Measurements from ENCODE around the gene ZNF740.
"Not testable (repeated sequence)": the region's sequence is repeated elsewhere in the genome, so short reads cannot be mapped to it uniquely, and the experiment has no call there.

ZNF740 gene
- 3.1 to 28.2 (median 19.4) reads per million in 17 experiments for total RNA-seq

DNA sequence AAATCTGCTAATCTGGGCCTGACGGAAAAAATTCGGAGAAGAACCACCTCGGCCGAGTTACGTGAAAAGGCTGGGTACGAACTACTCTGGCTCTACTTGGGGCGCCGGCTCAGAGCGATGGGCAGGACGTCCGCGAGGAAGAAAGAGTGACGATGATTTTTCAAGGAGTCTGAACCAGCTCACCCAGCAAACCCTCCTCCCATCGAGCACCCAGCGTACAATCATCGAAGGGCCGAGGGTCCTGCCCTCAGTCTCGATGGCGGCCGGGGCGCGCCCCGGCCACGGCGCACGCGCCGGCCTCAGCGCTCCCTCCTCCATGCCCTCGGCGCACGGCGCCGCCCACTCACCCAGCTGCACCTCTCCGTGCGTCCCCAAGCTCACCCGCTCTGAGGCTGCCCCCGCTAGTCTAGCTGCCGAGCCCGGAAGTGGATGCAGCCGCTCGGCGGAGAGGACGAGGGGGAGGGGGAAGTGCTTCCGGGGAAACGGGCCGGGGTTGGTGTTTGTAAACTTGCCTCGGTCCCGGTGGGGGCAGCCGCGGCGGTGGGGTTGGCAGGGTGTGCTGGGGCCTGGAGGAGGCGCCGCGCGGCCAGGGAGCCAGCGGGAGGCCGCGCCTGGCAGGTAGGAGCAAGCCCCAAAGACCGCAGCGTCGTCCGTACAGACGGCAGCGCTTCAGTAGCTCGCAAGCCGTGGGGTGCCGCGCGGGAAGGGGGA lies at the start of gene ZNF740, which contains the start of gene CSAD:
Gene ZNF740 (plus strand): TSS at position 503 of the 711 bp plus-strand sequence. CDS start 1,262 bp downstream, outside the sequence.
Gene CSAD (minus strand): TSS at position 706 of the 711 bp plus-strand sequence. CDS start 7,455 bp downstream, outside the sequence.
- peak; percentile 97 to 99 (median 99) for DNase-seq

DNA sequence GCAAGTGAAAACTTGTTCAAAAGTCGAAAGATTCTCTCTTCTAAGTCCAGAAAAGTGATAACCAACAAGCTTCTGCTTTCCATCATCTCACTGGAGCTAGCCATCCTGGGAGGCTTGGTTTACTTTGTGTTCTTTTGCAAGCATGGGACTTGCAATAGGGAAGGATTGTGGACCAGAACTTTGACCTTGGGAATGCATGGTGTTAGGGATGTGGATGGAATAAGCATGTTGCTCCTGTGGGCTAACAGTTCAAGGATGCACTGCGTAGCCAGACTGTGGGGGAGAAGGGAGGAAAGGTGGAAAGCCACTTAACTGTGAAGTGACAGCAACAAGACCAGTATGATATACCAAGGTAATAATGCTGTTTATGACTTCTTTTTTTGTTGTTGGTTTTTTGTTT lies 48.7 kb upstream of the ZNF740 start:
- no peak for DNase-seq

GRCh38 chr12:53133722-53134121 lies 46.8 kb upstream of the ZNF740 start:
- DNase-seq, result no peak

GRCh38 chr12:53143355-53143754 lies 37.2 kb upstream of the ZNF740 start:
- DNase-seq, result no peak

DNA sequence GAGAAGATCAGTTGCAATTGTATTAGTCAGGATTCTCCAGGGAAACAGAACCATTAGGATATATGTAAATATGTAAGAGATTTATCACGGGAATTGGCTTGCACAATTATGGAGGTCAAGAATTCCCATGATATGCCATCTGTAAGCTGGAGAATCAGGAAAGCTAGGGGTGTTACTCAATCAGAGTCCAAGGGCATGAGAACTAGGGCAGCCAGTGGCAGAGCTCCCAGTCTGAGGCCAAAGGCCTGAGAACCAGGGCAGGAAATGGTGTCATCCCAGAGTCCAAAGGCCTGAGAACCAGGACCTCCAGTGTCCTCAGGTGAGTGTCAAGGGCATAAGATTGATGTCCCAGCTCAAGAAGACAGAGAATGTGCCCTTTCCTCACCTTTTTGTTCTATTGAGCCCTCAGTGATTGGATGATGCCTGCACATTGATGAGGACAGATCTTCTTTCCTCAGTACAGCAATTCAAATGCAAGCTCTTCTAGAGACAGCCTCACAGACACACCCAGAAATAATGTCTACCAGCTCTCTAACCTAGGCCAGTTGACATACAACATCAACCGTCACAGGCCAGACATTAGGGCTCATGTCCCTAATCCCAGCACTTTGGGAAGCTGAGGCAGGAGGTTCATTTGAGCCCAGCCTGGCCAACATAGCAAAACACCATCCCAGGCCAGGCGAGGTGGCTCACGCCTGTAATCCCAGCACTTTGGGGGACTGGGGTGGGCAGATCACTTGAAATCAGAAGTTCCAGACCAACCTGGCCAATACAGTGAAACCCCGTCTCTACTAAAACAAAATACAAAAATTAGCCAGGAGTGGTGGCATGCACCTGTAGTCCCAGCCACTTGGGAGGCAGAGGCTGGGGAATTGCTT lies 34.9 kb upstream of the ZNF740 start:
- DNase-seq, result no peak

DNA sequence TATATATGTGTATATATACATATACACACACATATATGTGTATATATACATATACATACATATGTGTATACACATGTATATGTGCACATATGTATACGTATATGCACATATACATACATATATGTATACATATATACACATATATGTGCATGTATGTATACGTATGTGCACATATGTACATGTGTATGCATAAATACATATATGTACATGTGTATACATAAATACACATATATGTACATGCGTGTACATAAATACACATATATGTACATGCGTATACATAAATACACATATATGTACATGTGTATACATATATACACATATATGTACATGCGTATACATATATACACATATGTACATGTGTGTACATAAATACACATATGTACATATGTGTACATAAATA lies 33.3 kb upstream of the ZNF740 start:
- DNase-seq, result no peak

DNA sequence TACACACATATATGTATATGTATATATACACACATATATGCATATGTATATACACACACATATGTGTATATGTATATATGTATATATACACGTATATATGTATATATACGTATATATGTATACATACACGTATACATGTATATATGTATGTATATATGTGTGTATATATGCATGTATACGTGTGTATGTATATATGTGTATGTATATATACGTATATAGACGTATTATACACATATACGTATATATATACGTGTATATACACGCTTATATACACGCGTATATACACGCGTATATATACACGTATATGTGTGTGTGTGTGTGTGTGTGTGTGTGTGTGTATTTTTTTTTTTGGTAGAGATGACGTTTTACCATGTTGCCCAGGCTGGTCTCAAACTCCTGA lies 32.9 kb upstream of the ZNF740 start:
- no peak for DNase-seq

GRCh38 chr12:53151039-53151438 lies 29.5 kb upstream of the ZNF740 start:
- DNase-seq, result no peak

GRCh38 chr12:53152390-53152789 lies 28.1 kb upstream of the ZNF740 start:
- DNase-seq, result no peak

DNA sequence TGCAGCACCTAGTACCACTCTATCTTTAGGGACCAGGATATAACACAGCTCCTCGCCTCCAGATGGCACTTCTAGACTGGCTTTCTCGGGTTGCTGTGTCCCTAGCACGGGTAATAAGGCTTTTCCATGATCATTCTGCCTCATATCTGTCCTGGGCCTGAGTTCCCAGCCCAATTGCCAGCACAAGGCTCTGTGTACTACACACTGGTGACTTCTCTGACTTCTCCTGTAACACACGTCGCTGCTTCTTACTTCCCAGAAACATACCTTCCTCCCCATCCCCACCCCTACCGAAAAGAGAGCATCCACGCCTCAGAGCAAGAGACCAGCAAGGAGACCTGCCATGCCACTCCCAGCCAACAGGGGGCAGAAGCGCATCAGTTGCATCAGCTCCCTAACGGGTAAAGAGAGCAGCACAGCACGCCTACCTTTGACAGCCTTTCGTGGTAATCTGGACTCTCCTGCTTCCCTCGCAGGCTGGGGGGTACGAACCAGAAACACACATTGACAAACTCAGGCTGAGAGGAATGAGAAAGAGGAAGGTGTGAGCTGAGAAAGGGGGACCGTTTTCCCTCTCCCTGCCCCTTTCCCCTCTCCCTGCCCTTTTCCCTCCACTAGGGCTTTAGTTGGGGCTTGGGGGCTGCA lies 21.2 kb upstream of the ZNF740 start:
- peak; percentile 80 to 88 (median 86) for DNase-seq

DNA sequence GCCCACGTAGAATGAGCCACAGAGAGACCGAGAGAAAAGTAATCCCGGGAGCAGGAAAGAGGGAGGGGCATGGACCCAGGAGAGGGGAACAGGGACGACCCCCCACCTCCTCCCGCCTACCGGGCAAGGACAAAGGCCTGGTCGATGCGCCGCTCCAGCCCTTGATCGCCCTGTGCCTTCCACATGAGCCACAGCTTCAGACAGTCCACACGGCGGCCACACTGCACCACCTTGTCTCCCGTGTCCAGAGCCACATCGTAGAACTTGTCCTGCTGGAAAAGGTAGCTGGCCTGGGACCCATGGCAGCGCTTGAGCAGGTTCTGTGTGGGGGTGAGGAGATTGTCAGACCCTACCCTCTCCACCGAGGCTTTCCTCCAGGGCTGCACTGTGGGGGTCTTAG lies 20.5 kb upstream of the ZNF740 start:
- DNase-seq, result no peak

GRCh38 chr12:53160673-53161072 lies 19.8 kb upstream of the ZNF740 start:
- DNase-seq, result no peak

- no peak for DNase-seq
These were observed 19.2 kb upstream of the ZNF740 start for GRCh38 chr12:53161119-53161911.

GRCh38 chr12:53163008-53163407 lies 17.5 kb upstream of the ZNF740 start:
- not testable (repeated sequence) for DNase-seq

DNA sequence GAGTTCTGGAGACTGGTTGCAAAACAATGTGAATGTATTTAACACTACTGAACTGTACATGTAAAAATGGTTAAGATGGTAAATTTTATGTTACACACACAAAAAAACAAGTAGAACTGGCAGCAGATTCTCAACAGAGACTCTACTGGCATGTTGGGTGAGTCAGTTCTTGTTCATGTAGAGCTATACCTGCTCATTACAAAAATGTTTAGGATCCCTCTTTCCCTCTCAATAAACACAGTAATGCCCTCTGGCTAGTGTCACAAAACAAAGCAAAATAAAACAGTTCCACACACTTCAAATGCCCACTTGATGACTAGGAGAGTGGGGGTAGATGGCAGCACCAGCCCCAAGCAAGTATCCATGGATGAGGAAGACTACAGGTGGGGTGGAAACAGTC lies 13.7 kb upstream of the ZNF740 start:
- DNase-seq, result no peak

DNA sequence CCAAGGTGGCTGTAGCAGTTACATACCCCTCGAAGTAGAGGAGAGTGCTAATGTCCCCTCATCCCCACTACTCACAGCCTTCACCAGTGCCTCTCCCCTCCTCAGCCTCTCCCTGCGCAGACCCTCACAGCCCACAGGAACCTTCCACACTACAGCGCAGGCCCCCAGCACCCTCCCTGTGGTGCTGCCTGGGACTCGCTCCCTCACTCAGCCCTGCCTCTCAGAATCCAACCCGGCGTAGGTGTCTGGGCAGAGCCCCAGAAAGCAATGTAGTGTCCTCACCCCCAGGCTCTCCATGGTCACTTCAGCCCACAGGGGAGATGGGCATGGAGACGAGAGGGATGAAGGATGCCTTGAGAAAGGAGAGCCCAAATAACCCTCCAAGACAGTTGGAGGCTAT lies 10.9 kb upstream of the ZNF740 start:
- DNase-seq, result no peak

GRCh38 chr12:53170215-53170614 lies 10.3 kb upstream of the ZNF740 start:
- DNase-seq, result no peak

- no peak for DNase-seq
These were observed 9.4 kb upstream of the ZNF740 start for GRCh38 chr12:53170876-53171724.

DNA sequence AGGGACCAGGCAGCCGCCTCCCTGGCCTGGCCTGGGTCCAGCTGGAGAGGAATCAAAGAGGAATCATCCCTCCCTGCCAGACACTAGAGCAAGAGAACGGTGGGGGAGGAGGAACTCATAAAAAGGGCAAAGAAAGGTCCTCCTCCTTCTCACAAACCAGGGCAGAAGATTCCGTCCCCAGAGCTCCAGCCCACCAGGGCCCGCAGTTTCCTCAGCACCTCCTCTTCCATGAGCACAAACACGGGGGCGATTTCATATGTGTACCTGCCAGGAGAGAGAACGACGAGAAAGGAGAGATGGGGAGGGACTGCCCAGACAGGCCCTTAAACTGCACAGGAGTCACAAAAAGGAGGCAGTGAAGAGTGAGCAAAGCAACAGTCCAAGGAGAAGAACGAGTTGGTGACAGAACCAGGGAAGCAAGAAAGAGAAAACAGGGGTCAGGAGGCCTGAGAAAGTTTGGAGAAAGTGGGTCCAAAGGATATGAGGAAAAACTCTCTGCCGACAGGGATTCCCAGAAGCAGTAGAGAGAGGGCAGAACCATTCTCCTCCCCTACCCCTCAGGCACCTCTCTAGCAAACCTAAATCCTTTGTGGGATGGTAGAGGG lies 8.7 kb upstream of the ZNF740 start:
- no peak for DNase-seq

GRCh38 chr12:53172352-53172751 lies 8.2 kb upstream of the ZNF740 start:
- no peak for DNase-seq

All from suppressor macrophage (primary cell).